Breast epithelium (tissue), 4 donors: ENCODE data around the gene CCDC3. TPM values are rescaled to one million over a fixed set of nuclear protein-coding genes. Genes with fewer than 3 reads are reported as not detected.

ENCODE experiments used
- DNase-seq, 2 donors: peaks; one replicate each; pipeline ENCODE4 v3.0.0-alpha.2; 2019; ENCODE audit warnings: low spot score in 2 of 2
- H3K27ac ChIP-seq, 2 donors: fragments of 200-600 bp; sonication (generic) in 1 of 2; one replicate each; pipeline ENCODE4 v1.5.1; 2016 to 2019; ENCODE audit warnings: mild to moderate bottlenecking in 1 of 2
- H3K27me3 ChIP-seq, 2 donors: fragments of 200-600 bp; sonication (generic) in 1 of 2; one replicate each; pipeline versions ENCODE4 v1.5.1 to v1.6.0; 2017 to 2019; ENCODE audit warnings: control low read depth in 1 of 2, mild to moderate bottlenecking in 1 of 2
- H3K36me3 ChIP-seq: fragments of 200-600 bp; one replicate; pipeline ENCODE4 v1.5.1; 2019
- H3K4me1 ChIP-seq, 2 donors: fragments of 200-600 bp; sonication (generic); one replicate each; pipeline ENCODE4 v1.5.1; 2016 to 2019; ENCODE audit warnings: control low read depth in 1 of 2
- H3K4me3 ChIP-seq, 3 donors: fragments of 200-600 bp; sonication (generic); 1 replicate in 2 of 3; 2 replicates in 1 of 3; pipeline ENCODE4 v1.5.1; 2016 to 2019; ENCODE audit warnings: mild to moderate bottlenecking in 3 of 3, moderate library complexity in 2 of 3
- H3K9me3 ChIP-seq, 2 donors: fragments of 200-600 bp; sonication (generic) in 1 of 2; one replicate each; pipeline ENCODE4 v1.5.1; 2016 to 2019; ENCODE audit warnings: control low read depth in 1 of 2
- POLR2A ChIP-seq: fragments of 450-650 bp; IDR thresholded peaks from one replicate; pipeline ENCODE4 v1.6.1; 2016; ENCODE audit warnings: antibody characterized with exemption, mild to moderate bottlenecking, moderate library complexity
- POLR2AphosphoS5 ChIP-seq, 3 donors: sonication (generic); formaldehyde crosslinking; IDR thresholded peaks; one replicate each; pipeline ENCODE4 v1.6.1; 2017; ENCODE audit warnings: antibody characterized with exemption in 3 of 3
- intact Hi-C: fragments of 100-400 bp; cut with DNase I; formaldehyde crosslinking; loops from one replicate; pipeline ENCODE4 v1.15.1; 2023; ENCODE audit warnings: low total_unique reads
- total RNA-seq, 3 donors: library from RNA; depleted of rRNA; stranded (reverse); fragments of >200 nt; gene quantifications; one replicate each; pipeline ENCODE4 v1.1.0, GENCODE V29; 2016
- TF ChIP-seq, protein P1 (sequence below), 3 donors: fragments of 450-650 bp; IDR thresholded peaks; one replicate each; pipeline ENCODE4 v1.5.1; 2016 to 2017; ENCODE audit warnings: antibody characterized with exemption in 3 of 3, mild to moderate bottlenecking in 3 of 3, moderate library complexity in 3 of 3

The CCDC3 gene
- total RNA-seq, 3 donors from 2014 or later = 8.2 to 13.0 (median 9.8) TPM

DNA sequence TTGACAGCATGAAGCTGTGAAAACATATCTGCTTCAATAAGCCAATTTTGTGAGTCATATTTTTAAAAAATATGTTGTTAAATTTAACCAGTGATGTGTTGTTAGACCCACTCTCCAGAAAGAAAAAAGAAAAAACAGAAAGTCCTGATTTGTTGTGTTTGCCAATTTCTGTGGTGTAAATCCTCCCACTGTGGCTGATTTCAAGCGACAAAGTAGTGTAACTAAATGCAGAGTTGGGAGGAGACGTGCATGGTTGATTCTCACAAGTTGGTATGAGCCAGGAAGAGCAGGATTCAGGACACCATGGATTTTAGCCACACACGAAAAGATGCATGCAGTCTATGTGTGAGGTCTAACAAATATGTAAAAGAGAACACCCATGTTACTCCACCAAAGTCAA lies 139.1 kb downstream of the CCDC3 start:
- no peak for TF ChIP-seq POLR2A
- no peak for TF ChIP-seq POLR2AphosphoS5 (IDR thresholded peaks at IDR 0.05)
- TF ChIP-seq, protein P1, sequence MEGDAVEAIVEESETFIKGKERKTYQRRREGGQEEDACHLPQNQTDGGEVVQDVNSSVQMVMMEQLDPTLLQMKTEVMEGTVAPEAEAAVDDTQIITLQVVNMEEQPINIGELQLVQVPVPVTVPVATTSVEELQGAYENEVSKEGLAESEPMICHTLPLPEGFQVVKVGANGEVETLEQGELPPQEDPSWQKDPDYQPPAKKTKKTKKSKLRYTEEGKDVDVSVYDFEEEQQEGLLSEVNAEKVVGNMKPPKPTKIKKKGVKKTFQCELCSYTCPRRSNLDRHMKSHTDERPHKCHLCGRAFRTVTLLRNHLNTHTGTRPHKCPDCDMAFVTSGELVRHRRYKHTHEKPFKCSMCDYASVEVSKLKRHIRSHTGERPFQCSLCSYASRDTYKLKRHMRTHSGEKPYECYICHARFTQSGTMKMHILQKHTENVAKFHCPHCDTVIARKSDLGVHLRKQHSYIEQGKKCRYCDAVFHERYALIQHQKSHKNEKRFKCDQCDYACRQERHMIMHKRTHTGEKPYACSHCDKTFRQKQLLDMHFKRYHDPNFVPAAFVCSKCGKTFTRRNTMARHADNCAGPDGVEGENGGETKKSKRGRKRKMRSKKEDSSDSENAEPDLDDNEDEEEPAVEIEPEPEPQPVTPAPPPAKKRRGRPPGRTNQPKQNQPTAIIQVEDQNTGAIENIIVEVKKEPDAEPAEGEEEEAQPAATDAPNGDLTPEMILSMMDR (IDR thresholded peaks at IDR 0.05) = no peak
- Histone ChIP-seq H3K4me3 (no peak overlapping the region), H3K4me1 (no peaks in the 10 kb centered on the region), H3K36me3 (no peaks in the 10 kb centered on the region), H3K27me3 (no peaks in the 10 kb centered on the region), H3K27ac (no peak overlapping the region), H3K9me3 (peaks cover 3 to 10% of the 10 kb centered on the region in 2 donors)
- intact Hi-C loops = no loop called here
- DNase-seq = no peak

DNA sequence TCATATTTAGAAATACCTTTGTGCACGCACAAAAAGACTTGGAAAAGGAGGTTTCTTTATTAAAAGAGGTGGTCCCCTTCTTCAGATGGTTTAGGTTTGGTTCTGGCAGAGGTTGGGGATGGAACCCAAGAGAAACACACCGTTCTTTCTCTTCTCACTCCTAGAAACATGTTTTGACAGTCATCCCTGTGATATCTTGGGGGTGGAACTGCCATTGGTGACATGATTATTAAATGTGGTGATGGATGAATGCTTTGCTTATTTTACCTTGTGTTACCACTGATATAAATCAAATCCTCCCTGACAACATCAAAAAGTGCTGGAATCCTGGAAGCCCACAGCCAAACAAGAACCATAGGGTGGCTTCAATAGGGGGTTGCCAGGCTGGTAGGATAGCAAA lies 146.5 kb downstream of the CCDC3 start:
- no peak for TF ChIP-seq POLR2A
- TF ChIP-seq, protein P1 (IDR thresholded peaks at IDR 0.05) = no peak
- no peak overlapping the region for H3K27ac ChIP-seq
- intact Hi-C loops = no loop called here
- H3K4me1 ChIP-seq = no peaks in the 10 kb centered on the region
- no peaks in the 10 kb centered on the region for H3K36me3 ChIP-seq
- peaks cover 0 to 4% of the 10 kb centered on the region in 2 donors for H3K9me3 ChIP-seq
- DNase-seq = no peak
- H3K4me3 ChIP-seq = no peak overlapping the region
- H3K27me3 ChIP-seq = no peaks in the 10 kb centered on the region

DNA sequence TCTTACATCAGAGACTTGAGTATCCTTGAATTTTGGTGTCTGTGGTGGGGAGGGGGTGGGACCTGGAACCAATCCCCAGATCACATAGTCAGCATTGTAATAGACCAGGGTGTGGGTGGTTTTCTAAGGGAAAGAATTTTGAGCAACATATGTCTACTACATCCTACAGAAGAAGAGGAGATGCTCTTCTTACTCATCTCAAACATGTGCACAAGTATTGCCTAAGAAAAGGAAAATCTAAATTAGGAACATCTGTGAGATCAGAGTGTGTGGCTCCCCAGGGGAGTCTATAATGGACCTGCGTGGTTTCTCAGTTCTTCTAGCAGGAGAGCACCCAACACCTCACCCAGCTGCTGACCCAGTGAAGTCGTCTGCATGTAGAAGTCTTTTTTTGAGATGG lies 148.8 kb downstream of the CCDC3 start:
- peaks cover 0 to 7% of the 10 kb centered on the region in 2 donors for H3K4me1 ChIP-seq
- intact Hi-C loops = no loop called here
- TF ChIP-seq, protein P1 (IDR thresholded peaks at IDR 0.05) = no peak
- TF ChIP-seq POLR2AphosphoS5 (IDR thresholded peaks at IDR 0.05) = no peak
- no peak for TF ChIP-seq POLR2A

DNA sequence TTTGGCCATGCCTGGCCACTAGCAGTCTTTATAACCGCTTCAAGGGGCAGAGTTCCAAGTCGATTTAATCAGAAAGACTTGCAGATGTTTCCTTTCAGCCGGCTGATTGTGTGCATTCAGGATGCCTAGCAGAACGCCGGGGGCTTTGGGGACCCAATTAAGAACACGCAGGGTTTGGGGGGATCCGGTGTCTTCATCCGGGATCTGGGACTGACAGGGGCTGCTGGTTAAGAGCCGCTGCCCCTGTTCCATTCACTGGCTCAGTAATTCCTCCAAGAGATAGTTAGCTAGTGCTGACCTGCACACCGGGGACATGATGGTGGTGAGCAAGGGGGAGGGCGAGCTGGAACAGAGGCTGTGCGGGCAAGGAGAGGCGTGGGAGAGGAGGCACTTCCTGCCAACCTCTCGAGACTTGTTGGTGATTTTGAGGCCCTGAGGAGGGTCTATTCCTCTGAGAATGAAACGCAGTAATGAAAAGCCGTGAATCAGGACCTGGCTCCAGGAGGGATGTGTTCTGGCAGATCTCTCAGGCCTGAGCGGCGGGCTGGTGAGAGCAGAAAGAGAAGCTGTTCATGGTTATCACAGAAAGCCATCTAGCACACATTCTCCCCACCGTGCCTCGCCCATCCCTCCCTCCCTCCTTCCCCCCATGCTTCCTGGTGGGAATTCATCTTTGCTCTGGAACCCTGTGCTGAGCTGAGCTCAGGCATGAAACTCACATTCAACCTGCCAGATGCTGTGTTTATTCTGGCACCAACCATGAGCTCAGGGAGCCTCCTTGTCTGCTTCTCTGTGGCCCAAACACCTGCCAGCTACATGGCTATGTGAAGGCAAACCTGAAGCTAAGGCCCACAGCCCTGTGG lies 152.0 kb downstream of the CCDC3 start:
- Histone ChIP-seq H3K9me3 (no peaks in the 10 kb centered on the region), H3K36me3 (no peaks in the 10 kb centered on the region), H3K4me3 (peak overlapping the region in 2 of 3 donors; percentile 16 to 36), H3K27ac (peak overlapping the region; percentile 64 to 69), H3K27me3 (no peaks in the 10 kb centered on the region), H3K4me1 (peaks cover 7% of the 10 kb centered on the region in 2 donors)
- peak in 1 of 2 donors; percentile 44 for DNase-seq
- TF ChIP-seq POLR2A = no peak
- TF ChIP-seq POLR2AphosphoS5 (IDR thresholded peaks at IDR 0.05) = no peak
- TF ChIP-seq, protein P1 (IDR thresholded peaks at IDR 0.05) = no peak
- intact Hi-C loops = no loop called here

More for the DNA sequence above, 148.8 kb downstream of the CCDC3 start:
- H3K9me3 ChIP-seq = peaks cover 0 to 3% of the 10 kb centered on the region in 2 donors
- H3K36me3 ChIP-seq = no peaks in the 10 kb centered on the region
- H3K27me3 ChIP-seq = no peaks in the 10 kb centered on the region
- no peak overlapping the region for H3K4me3 ChIP-seq
- no peak overlapping the region for H3K27ac ChIP-seq
- DNase-seq = no peak

DNA sequence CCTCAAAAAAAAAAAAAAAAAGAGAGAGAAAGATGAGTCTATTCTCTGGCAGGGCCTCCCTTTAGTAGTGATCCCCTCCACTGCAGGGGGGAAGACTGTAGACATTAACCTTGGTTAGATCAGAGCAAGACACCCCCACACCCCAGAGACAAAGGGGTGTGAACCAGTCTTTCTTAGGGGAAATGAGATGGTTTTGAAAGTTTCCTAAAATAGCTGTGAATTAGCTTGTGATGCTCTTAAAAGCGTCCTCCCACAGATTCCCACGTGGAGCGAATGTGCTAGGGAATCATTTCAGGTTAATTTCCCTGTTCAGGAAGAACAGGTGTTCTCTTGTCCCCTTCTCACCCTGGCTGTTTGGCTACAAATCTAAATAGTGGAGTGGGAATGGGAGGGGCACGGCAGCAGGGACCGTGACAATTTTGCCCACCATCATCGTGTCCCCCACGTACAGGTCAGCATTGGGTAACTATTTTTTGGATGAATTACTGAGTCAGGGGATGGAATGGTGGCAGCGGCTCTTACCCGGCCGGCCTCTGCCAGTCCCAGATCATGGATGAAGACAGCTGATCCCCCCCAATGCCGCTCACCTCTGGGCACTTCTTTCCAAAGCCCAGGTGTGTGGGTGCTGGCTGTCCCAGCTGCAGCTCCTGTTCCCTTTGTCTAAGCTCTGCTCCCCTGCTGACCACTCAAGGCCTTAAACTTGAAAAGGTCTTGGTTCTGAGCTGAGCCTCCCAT lies 152.9 kb downstream of the CCDC3 start:
- H3K4me1 ChIP-seq = peaks cover 7 to 9% of the 10 kb centered on the region in 2 donors
- H3K27ac ChIP-seq = peak overlapping the region; percentile 64 to 69

More for the DNA sequence above, 152.9 kb downstream of the CCDC3 start:
- no peak for DNase-seq
- Histone ChIP-seq H3K36me3 (no peaks in the 10 kb centered on the region), H3K27me3 (no peaks in the 10 kb centered on the region), H3K4me3 (no peak overlapping the region), H3K9me3 (no peaks in the 10 kb centered on the region)
- TF ChIP-seq POLR2AphosphoS5 (IDR thresholded peaks at IDR 0.05) = no peak
- no peak for TF ChIP-seq POLR2A
- TF ChIP-seq, protein P1 (IDR thresholded peaks at IDR 0.05) = no peak
- intact Hi-C loops = no loop called here
